GM08714 (cell line): Measurements from ENCODE around the gene AOAH.

Source experiments
- H3K4me3 ChIP-seq: fragments of 200-500 bp; sonication (Bioruptor generic); 2 replicates; pipeline ENCODE4 v1.5.1; 2014; ENCODE audit warnings: mild to moderate bottlenecking, low read length, inconsistent platforms
- ZNF274 ChIP-seq: IDR thresholded peaks from 2 replicates; pipeline ENCODE4 v1.6.1; 2012; ENCODE audit warnings: mild to moderate bottlenecking, low read depth, low read length

AOAH gene

DNA sequence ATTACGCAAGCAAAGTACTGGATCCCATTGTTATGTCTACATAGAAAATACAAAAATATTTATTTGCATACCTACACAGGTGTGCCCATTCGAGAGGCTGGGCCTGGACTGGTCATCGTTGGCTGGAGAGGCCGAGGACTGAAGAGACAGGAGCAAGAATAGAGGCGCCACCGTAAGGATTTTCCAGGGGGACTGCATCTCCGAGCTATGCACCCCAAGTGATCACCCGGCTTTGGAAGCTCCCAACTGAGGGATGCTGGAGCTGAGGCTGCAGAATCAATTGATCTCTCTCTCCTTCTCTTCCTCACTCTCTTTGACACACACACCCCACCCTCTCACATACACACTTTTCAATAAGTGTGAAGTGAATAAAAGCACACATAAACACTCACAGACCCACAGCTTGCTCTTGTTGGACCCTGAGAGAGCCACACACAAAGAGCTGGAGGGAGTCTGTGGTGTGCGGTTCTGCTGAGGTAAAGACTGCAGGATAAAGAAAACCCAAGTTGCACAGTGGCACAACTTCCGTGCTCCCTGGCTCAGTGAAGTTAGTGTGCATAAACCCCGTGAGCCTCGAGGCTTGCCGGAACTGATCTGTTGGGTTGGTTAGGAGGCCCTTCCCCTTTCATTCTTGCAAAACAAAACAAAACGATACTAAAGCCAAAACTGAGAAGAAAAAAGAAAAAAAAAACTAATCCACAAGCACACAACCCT is at the start of gene AOAH:
Gene AOAH (minus strand): TSS at position 544 of the 714 bp plus-strand sequence. CDS start 346 bp downstream, at position 198.
- H3K4me3 ChIP-seq = no peak within 1 kb of the TSS; the same call in 1 of the 2 replicates
- no peak for TF ChIP-seq ZNF274

- H3K4me3 ChIP-seq = no peak overlapping the region
- TF ChIP-seq ZNF274 = no peak
Measured at GRCh38 chr7:36766451-36766850, 42.2 kb upstream of the AOAH start.

DNA sequence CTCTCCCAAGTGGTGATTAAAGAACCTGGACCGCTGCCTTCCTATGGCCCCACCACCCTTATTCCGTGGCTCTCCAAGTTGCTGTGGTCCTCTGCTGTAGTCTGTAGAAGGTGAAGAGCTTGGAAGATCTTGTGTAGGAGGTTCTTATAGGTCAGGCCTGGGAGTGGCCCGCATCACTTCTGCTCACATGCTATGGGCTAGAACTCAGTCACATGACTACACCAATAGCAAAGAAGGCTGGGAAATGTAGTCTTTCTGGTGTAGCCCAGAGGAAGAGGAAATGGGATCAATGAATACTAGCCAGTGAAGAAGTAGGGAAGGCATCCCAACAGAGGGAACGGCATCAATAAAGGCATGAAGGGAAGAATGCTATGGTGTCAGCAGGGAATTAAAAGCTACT is 41.3 kb upstream of the AOAH start:
- no peak for TF ChIP-seq ZNF274
- H3K4me3 ChIP-seq = no peak overlapping the region

DNA sequence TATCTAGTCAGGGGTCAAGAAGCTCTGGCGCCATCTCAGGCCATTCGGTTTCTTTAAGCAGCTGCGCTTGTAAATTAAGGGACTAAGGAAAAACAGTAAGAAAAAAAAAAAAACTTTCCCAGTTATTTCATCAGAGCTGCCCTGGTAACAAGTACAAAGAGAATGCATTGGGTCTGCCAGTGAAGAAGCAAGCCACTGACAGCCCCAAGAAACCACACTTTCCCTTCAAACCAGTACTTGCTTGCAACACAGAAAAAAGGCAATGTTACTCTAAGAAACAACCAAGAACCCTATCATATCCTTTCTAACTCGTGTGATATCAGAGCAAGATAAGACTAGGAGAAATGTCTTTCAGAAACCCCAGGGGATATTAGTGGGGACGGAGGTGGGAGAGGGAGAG is 40.6 kb upstream of the AOAH start:
- no peak for TF ChIP-seq ZNF274
- no peak overlapping the region for H3K4me3 ChIP-seq

DNA sequence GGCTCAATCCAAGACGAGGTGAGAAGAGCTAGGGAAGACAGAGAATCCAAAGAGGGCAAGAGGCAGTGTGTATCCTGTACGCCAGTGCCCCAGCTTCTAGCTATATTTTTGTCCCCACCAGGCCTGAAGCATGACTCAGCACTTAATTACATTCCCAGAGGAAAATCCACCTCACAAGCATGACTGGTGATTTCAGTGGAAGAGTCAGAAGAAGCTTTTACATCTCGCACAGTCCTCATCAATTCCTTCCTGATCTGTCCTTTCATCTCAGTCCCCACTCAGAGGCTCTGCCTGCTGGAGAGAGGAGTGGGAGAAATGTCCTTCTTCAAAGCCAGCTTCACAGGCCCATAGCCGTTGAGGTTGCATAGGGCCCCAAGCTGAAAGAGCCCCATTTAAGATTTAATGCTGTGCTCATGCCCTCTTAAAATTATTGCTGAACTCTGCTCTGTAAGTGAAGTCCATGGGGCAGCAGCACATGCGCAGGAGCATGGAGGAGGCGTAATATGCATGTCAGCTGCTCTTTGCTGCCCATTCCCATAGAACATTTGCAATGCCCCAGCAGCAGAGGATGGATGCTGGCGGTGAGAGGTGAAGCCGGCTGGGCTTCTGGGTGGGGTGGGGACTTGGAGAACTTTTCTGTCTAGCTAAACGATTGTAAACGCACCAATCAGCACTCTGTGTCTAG is 39.0 kb upstream of the AOAH start:
- H3K4me3 ChIP-seq = no peak overlapping the region
- TF ChIP-seq ZNF274 = no peak

DNA sequence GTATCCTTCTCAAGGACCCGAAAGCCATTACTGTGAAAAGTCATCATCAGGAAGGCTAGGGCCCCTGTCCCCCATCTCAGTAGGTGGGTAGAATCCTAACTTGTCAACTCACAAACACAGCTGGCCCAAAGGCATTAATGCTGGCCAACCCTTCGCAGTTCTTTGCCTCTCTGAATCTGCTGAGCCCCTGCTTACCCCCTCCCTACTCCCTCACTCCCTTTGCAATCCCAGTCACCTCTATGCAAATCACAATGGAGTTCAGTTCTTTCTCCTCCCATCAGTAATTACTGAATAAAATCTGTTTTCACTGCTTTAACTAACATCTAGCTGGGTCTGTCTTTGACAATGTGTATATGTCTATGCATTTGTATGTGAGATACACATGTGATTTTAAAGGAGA is 38.1 kb upstream of the AOAH start:
- no peak for TF ChIP-seq ZNF274
- H3K4me3 ChIP-seq = no peak overlapping the region

DNA sequence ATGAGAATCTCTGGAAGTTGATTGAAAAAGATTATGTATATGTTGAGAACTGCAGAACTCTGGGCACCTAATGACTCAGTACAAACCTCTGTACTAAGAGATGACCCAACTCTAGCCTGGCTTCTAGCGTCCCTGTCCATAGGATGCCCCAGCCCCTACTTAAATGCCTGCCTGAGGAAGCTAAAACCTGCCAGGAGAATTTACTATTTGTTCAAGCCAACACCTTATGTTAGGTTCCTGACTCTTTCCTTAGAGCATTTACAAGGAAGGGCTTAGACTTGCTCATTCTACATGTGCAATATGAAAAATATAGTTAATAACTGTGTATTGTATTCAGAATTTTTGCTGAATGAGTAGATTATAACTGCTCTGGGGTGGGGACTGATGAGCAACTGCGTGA is 37.5 kb upstream of the AOAH start:
- H3K4me3 ChIP-seq = no peak overlapping the region
- TF ChIP-seq ZNF274 = no peak

DNA sequence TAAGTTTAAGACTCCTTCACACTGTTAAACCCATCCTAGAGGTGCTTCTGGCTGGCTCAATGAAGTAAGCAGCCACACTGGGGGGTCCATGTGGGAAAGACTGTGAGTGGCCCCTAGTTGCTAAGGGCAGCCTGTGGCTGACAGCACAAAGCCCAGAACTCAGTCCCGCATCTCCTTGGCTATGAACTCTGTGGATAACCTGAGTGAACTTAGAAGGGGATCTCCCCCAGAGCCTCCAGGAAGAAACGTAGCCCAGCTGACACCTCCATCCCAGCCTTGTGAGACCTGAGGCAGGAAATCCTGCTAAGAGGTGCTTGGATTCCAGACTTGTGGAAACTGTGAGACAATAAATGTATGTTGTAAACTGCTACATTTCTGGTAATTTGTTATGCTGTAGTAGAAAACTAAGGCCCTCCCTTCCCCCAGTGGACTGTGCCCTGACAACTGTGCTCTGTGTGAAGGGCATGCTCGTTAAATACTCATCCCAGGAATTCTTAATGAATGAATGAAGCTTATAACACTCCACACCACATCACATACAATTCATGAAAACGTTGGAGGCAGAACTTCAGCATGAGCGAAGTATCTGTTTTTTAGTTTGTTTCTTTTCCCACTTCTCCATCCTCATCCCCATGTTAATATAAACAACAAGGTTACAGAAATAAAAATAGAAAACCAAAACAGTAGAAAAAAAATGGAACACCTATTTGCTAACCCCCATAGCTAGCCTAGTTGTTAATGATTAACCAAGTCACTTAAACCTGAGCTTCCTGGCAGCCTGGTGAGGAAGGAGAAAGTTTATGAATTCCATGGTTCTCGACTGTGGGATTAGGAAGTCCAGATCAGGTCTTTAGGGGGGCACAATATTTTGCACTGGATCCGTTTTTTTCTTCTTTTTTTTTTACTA is 36.8 kb upstream of the AOAH start:
- no peak for TF ChIP-seq ZNF274
- H3K4me3 ChIP-seq = no peak overlapping the region

- TF ChIP-seq ZNF274 = no peak
- no peak overlapping the region for H3K4me3 ChIP-seq
Measured at GRCh38 chr7:36758879-36759278, 34.6 kb upstream of the AOAH start.

GRCh38 chr7:36755484-36755883 is 31.2 kb upstream of the AOAH start:
- H3K4me3 ChIP-seq = no peak overlapping the region
- TF ChIP-seq ZNF274 = no peak

GRCh38 chr7:36752026-36752711 is 27.9 kb upstream of the AOAH start:
- no peak overlapping the region for H3K4me3 ChIP-seq
- TF ChIP-seq ZNF274 = no peak

- no peak for TF ChIP-seq ZNF274
- no peak overlapping the region for H3K4me3 ChIP-seq
Measured at GRCh38 chr7:36750451-36750850, 26.2 kb upstream of the AOAH start.

DNA sequence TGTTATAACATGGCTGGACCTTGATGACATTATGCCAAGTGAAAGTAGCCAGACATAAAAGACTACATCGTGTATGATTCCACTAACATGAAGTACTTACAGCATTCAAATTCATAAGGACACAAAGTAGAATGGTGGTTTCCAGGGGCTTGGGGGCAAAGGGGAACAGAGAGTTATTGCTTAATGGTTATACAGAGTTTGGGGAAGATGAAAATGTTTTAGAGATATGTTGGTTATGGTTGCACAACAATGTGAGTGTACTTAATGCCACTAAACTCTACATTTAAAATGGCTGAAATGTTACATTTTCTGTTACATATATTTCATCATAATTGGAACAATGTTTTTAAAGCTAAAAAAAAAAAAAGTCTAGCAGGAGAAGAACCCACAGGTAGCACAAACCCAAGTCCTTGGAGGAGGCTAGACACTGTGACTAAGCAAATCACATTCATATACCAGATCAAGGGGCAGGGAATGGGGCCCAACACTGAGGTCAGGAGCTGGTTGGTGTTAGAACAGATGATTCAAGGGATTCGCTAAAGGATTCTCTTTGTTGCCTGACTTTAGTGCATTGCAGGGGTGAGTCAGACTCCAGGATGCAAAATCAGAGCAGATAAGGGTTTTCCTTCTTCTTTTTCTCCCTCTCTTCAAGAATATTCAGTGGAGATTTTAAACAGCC is 25.1 kb upstream of the AOAH start:
- no peak overlapping the region for H3K4me3 ChIP-seq
- no peak for TF ChIP-seq ZNF274

DNA sequence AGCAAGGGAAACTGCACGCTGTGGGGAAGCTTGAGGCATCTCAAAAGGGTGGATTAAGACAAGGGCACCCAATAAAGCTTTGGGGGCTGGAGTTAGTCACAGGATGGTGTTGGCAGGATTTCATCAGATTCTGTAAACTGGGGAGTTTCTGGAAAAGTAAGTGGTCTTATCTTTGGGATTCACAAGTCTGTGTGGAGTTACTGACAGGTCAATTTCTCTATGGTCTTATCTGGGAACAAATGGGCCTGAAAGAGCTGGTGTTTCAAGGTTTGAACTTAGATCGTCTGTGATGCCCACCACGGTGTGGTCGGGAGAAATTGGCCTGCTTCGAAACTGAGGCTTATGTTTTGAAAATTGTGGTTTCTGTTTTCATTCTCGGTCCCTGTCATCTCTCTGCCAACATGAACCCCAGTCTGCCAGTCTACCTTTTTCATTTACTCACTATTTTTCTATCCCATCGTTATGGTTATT is 23.8 kb upstream of the AOAH start:
- peak overlapping the region; percentile 28; the same call in 1 of the 2 replicates for H3K4me3 ChIP-seq
- TF ChIP-seq ZNF274 = no peak
